HG03520 (cell line): ENCODE results near the gene PRKAG2.
"Not testable (repeated sequence)": the region's sequence is repeated elsewhere in the genome, so short reads cannot be mapped to it uniquely, and the experiment has no call there.

Source experiments
- ATAC-seq: cut with Tn5 transposase; IDR thresholded peaks from one replicate; pipeline ENCODE4 v1.9.1; 2021; ENCODE audit warnings: mild to moderate bottlenecking, moderate library complexity; ENCODE audit not compliant: unreplicated experiment

Gene PRKAG2

DNA sequence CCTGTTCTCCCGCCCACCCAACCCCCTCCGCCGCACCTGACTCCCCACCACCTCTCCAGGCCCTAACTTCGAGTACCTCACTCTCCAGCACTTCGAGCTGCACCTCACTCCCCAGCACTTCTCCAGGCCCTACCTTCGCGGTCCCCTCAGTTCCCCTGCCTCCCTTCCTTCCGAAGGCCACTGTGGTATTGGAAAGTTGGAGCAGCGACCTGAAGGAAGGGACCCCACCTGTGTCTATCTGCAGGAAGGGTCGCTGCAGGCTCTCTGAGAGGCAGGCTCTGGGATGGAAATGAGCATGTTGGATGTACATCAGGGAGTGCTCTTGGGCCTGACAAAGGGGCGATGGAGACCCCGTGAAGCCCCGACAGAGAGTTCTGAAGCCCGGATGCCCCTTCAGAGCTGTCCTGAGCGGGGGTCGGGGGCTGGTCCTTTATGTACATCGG, 122.2 kb downstream of the PRKAG2 start:
- no peak for ATAC-seq

GRCh38 chr7:151754142-151754590, 122.7 kb downstream of the PRKAG2 start:
- ATAC-seq, result no peak

GRCh38 chr7:151752816-151753595, 123.9 kb downstream of the PRKAG2 start:
- no peak for ATAC-seq

GRCh38 chr7:151752037-151752436, 124.9 kb downstream of the PRKAG2 start:
- no peak for ATAC-seq

GRCh38 chr7:151748733-151749132, 128.2 kb downstream of the PRKAG2 start:
- no peak for ATAC-seq

DNA sequence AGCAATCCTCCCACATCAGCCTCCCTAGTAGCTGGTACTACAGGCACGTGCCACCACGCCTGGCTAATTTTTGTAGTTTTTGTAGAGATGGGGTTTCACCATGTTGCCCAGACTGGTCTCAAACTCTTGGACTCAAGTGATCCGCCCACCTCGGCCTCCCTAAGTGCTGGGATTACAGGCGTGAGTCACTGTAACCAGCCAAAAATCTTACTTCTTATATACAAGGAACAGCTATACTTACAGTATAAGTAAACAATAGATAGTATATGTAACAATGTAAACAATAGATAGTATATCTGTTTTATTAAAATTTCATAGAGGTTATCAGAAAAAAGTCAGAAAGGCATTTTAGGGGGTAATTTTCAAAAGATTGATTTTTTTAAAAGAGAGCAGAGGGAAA, 128.9 kb downstream of the PRKAG2 start:
- not testable (repeated sequence) for ATAC-seq

- ATAC-seq, result no peak
These were observed 131.2 kb downstream of the PRKAG2 start for GRCh38 chr7:151745706-151746105.

- no peak for ATAC-seq
These were observed 132.0 kb downstream of the PRKAG2 start for GRCh38 chr7:151744656-151745638.

GRCh38 chr7:151744051-151744580, 132.8 kb downstream of the PRKAG2 start:
- no peak for ATAC-seq

DNA sequence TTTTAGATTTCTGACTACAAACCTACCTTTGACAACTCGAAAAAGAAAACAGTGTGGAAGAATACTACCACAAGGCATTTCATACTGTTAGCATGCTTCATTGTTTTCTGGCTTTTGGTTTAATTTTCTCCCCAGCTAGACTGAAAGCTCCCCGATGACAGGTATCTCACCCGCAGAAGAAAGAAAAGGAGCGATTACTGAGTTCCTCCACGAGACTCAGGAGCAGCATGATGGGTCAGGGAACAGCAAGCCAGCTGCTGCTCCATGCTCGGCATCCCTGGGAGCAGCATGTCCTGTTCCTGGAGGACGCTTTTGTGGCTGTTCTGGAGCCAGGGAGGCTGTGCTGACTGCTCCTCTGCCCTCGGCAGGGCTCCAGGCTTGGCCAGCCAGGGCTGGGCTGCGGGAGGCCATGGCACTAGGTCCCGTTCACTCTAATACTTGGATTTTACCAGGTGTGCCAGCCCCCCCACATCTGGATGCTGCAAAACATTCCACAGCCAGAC, 133.4 kb downstream of the PRKAG2 start:
- ATAC-seq, result no peak

DNA sequence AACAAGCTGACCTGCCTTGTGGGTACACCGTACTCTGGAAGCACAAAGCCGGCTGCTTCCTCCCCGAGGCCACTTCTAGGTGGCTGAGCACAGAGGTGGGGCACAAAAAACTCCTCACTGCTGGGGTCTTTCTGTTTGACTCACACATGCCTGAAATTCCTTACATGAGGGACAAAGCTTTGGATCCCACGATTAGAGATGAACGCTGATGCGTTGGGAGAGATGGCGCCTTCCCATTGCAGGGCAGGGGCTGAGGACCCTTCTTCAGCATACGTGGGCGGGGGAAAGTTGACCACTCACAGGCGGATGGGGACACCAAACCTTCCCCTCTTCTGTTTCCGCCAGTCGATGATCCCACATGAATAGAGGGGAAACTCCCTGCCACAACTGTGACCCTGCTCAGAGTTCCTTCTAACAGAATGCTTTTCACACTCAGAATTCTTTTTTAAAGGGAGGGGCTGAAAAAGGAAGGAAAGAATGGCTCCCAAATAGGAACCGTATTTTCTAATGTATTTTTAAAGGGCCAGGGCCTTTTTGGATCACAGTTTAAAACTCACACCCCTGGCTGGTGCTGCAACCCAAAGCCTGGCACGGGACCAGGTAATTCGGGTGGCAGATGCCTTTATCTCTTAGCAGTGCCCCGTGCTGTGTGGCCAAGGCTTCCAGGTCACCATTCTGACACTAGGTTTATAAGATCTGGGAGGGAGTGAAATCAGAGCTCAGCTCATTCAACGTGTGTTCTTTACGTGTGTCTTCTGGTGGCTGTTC, 134.0 kb downstream of the PRKAG2 start:
- no peak for ATAC-seq

- no peak for ATAC-seq
These were observed 135.3 kb downstream of the PRKAG2 start for GRCh38 chr7:151741585-151741984.

DNA sequence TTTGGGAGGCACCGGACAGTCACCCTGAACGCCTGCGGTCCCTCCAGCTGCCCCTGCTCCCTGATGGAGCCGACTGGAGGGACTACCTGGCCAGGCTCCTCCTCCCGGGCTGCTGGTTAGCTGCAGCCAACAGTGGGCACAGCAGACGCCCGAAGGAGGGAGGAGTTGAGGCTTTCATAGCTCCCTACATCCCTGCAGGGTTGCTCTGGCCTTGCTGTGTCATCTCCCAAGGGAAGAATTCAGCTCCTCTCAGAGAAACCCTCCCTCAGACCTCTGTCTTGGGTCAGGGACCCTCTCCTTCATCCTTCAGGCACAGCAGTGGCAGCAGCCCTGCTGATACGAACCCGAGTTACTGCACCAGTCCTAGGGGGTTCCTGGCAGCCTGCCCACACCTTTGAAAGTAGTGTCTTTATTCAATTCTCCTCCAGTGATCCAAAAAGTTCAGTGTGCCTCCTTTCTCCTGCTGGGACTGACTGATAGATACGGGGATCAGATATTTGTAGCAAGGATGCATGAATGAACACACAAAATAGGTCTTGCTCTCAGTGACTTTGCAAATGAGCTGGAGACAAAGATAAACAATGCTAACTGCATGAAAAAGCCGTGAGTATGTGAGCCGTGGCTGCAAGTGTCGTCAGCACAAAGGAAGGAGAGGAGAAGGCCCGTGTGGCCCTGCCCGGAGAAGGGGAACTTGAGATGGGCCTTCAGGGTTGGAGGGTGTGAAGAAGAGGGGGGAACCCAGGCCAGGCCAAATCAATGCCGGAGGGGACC, 136.6 kb downstream of the PRKAG2 start:
- ATAC-seq, result no peak

GRCh38 chr7:151738925-151739324, 138.0 kb downstream of the PRKAG2 start:
- no peak for ATAC-seq

GRCh38 chr7:151736403-151736909, 140.5 kb downstream of the PRKAG2 start:
- no peak for ATAC-seq

- no peak for ATAC-seq
These were observed 141.0 kb downstream of the PRKAG2 start for GRCh38 chr7:151735851-151736402.

GRCh38 chr7:151735186-151735850, 141.6 kb downstream of the PRKAG2 start:
- ATAC-seq, result no peak

DNA sequence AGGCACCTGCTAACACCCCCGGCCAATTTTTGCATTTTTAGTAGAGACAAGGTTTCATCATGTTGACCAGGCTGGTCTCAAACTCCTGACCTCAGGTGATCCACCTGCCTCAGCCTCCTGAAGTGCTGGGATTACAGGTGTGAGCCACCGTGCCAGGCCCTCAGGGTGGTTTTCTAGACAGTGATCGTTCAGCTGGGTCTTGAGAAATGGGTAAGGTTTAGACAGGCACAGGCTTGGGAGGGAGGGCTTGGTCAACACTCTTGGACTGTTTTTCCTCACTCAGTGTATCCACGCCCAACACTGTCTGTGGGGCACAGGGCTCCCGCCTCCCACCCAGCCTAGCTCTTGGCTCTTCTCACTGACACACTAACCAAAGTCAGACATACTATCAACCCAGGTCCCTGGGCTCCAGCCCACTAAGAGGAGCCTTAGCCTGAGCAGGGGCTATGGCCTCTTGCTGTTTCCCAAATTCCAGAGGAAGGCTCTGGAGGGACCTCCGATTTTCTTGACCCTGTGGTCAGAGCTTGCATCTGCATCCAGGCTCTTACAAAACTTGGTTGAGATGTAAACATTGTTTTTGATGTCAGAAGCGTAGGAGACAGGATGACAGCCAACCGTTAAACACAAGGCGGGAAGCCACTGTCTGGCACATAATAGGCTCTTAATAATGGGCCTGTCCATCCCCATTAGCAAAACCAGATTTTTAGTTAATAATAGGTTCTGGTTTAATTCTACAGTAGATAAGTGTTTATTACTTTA, 143.9 kb downstream of the PRKAG2 start:
- ATAC-seq, result no peak
